GM19099 (cell line): ENCODE measurements around the gene ARHGAP8.

Experiments used
- POLR2A ChIP-seq: IDR thresholded peaks from 3 replicates; pipeline ENCODE4 v1.6.1; 2011; ENCODE audit warnings: low read depth; ENCODE audit not compliant: insufficient read length; ENCODE audit errors: extremely low read depth

Gene ARHGAP8

GRCh38 chr22:44795701-44796630 is 43.6 kb downstream of the ARHGAP8 start:
- no peak for TF ChIP-seq POLR2A

- TF ChIP-seq POLR2A: no peak
These were observed 44.9 kb downstream of the ARHGAP8 start for GRCh38 chr22:44797181-44797725.

GRCh38 chr22:44799077-44799945 is 46.9 kb downstream of the ARHGAP8 start:
- TF ChIP-seq POLR2A: no peak

GRCh38 chr22:44801476-44801875 is 49.1 kb downstream of the ARHGAP8 start:
- TF ChIP-seq POLR2A: no peak

GRCh38 chr22:44802071-44802700 is 49.8 kb downstream of the ARHGAP8 start:
- no peak for TF ChIP-seq POLR2A

- TF ChIP-seq POLR2A: no peak
These were observed 50.6 kb downstream of the ARHGAP8 start for GRCh38 chr22:44802956-44803355.

- no peak for TF ChIP-seq POLR2A
These were observed 52.0 kb downstream of the ARHGAP8 start for GRCh38 chr22:44804327-44804726.

GRCh38 chr22:44805711-44806110 is 53.3 kb downstream of the ARHGAP8 start:
- TF ChIP-seq POLR2A: no peak

- TF ChIP-seq POLR2A: no peak
These were observed 54.9 kb downstream of the ARHGAP8 start for GRCh38 chr22:44807232-44807631.

- TF ChIP-seq POLR2A: no peak
These were observed 55.7 kb downstream of the ARHGAP8 start for GRCh38 chr22:44807915-44808690.

- TF ChIP-seq POLR2A: no peak
These were observed 57.1 kb downstream of the ARHGAP8 start for GRCh38 chr22:44809456-44809855.

GRCh38 chr22:44811141-44811540 is 58.8 kb downstream of the ARHGAP8 start:
- TF ChIP-seq POLR2A: no peak

GRCh38 chr22:44813416-44813815 is 61.0 kb downstream of the ARHGAP8 start:
- TF ChIP-seq POLR2A: no peak

- no peak for TF ChIP-seq POLR2A
These were observed 62.1 kb downstream of the ARHGAP8 start for GRCh38 chr22:44814266-44815098.
